HEK293T (cell line): ENCODE data around the gene GTF3C6.
"Not testable (repeated sequence)": the region's sequence is repeated elsewhere in the genome, so short reads cannot be mapped to it uniquely, and the experiment has no call there.

Experiments
- CTCF ChIA-PET: fragments of 350-600 bp; formaldehyde crosslinking; extraction: SDS; loops from one replicate; lab custom pipeline; 2021; ENCODE audit warnings: antibody characterized with exemption, inconsistent platforms; lab: Yijun Ruan, JAX
- POLR2A ChIA-PET: fragments of 350-600 bp; formaldehyde crosslinking; extraction: SDS; loops from one replicate; lab custom pipeline; 2020; ENCODE audit warnings: antibody characterized with exemption, inconsistent platforms; lab: Yijun Ruan, JAX
- DNase-seq: peaks from one replicate; pipeline ENCODE4 v3.0.0; 2012; ENCODE audit warnings: mixed read lengths; ENCODE audit errors: extremely low spot score
- ARNT ChIP-seq: fragments of 450-650 bp; IDR thresholded peaks from 2 replicates; pipeline ENCODE4 v1.6.1; 2017; ENCODE audit warnings: mild to moderate bottlenecking
- BHLHE40 ChIP-seq: fragments of 450-650 bp; IDR thresholded peaks from 2 replicates; pipeline ENCODE4 v1.6.1; 2016; ENCODE audit warnings: mild to moderate bottlenecking, moderate library complexity, borderline replicate concordance
- CTBP1 ChIP-seq: fragments of 450-650 bp; IDR thresholded peaks from 2 replicates; pipeline ENCODE4 v1.6.1; 2016; ENCODE audit warnings: borderline replicate concordance
- ELF4 ChIP-seq: fragments of 450-650 bp; IDR thresholded peaks from 2 replicates; pipeline ENCODE4 v1.6.1; 2017; ENCODE audit warnings: antibody characterized with exemption
- FOXA1 ChIP-seq: fragments of 450-650 bp; IDR thresholded peaks from 2 replicates; pipeline ENCODE4 v1.6.1; 2016; ENCODE audit warnings: mild to moderate bottlenecking
- FOXK2 ChIP-seq: fragments of 450-650 bp; IDR thresholded peaks from 2 replicates; pipeline ENCODE4 v1.6.1; 2016; ENCODE audit warnings: mild to moderate bottlenecking
- FOXM1 ChIP-seq: fragments of 450-650 bp; IDR thresholded peaks from 2 replicates; pipeline ENCODE4 v1.6.1; 2017; ENCODE audit warnings: mild to moderate bottlenecking, borderline replicate concordance
- HDGF ChIP-seq: fragments of 450-650 bp; IDR thresholded peaks from 2 replicates; pipeline ENCODE4 v1.6.1; 2017; ENCODE audit warnings: antibody characterized with exemption, borderline replicate concordance
- L3MBTL2 ChIP-seq: fragments of 450-650 bp; conservative IDR thresholded peaks from 2 replicates; pipeline ENCODE4 v1.6.1; 2016; ENCODE audit warnings: mild to moderate bottlenecking
- LEF1 ChIP-seq: fragments of 450-650 bp; IDR thresholded peaks from 2 replicates; pipeline ENCODE4 v1.6.1; 2017; ENCODE audit warnings: mild to moderate bottlenecking, borderline replicate concordance
- NFRKB ChIP-seq: fragments of 450-650 bp; IDR thresholded peaks from 2 replicates; pipeline ENCODE4 v1.6.1; 2016; ENCODE audit warnings: mild to moderate bottlenecking, moderate library complexity
- PKNOX1 ChIP-seq: fragments of 450-650 bp; IDR thresholded peaks from 2 replicates; pipeline ENCODE4 v1.6.1; 2016
- SP1 ChIP-seq: fragments of 450-650 bp; IDR thresholded peaks from 2 replicates; pipeline ENCODE4 v1.6.1; 2017
- SUZ12 ChIP-seq: fragments of 450-650 bp; IDR thresholded peaks from 2 replicates; pipeline ENCODE4 v1.6.1; 2016; ENCODE audit warnings: mild to moderate bottlenecking
- TARDBP ChIP-seq: fragments of 450-650 bp; IDR thresholded peaks from 2 replicates; pipeline ENCODE4 v1.6.1; 2016
- ZNF384 ChIP-seq: fragments of 450-650 bp; IDR thresholded peaks from 2 replicates; pipeline ENCODE4 v1.6.1; 2016

Gene GTF3C6

GRCh38 chr6:111013144-111013915 is 54.8 kb downstream of the GTF3C6 start:
- ChIA-PET POLR2A (no interaction called here), CTCF (interaction anchor here (0.7 kb wide), 1 partner anchor 237 kb away, joined by 3 read pairs; no protein-coding TSS in a partner anchor)
- DNase-seq, result no peak
- TF ChIP-seq HDGF, result no peak
- no peak for TF ChIP-seq ZNF384
- TF ChIP-seq FOXA1, result no peak
- TF ChIP-seq PKNOX1, result no peak
- TF ChIP-seq SUZ12, result no peak
- TF ChIP-seq FOXK2, result no peak
- TF ChIP-seq FOXM1, result no peak
- no peak for TF ChIP-seq ELF4
- TF ChIP-seq L3MBTL2, result no peak
- TF ChIP-seq LEF1, result no peak
- TF ChIP-seq ARNT, result no peak
- TF ChIP-seq NFRKB, result no peak
- TF ChIP-seq TARDBP, result no peak
- TF ChIP-seq SP1, result no peak
- no peak for TF ChIP-seq CTBP1
- TF ChIP-seq BHLHE40, result no peak

- DNase-seq, result no peak
- TF ChIP-seq TARDBP (no peak), FOXA1 (no peak), ZNF384 (no peak), L3MBTL2 (no peak), HDGF (no peak), LEF1 (no peak), PKNOX1 (no peak), ARNT (no peak), CTBP1 (no peak), ELF4 (no peak), NFRKB (no peak), BHLHE40 (no peak), FOXK2 (no peak), SUZ12 (no peak), FOXM1 (no peak), SP1 (no peak)
- ChIA-PET CTCF (no interaction called here), POLR2A (no interaction called here)
Observed at GRCh38 chr6:111015389-111016124, 57.1 kb downstream of the GTF3C6 start.

- POLR2A ChIA-PET, CTCF ChIA-PET: not testable (repeated sequence)
Observed at GRCh38 chr6:111017241-111017640, 58.7 kb downstream of the GTF3C6 start.

More at GRCh38 chr6:111017241-111017640, 58.7 kb downstream of the GTF3C6 start:
- DNase-seq, result not testable (repeated sequence)
